ENCODE measurements around the gene DARS2.

- TF ChIP-seq POLR2A (IDR thresholded peaks at IDR 0.05) (no peak), CTCF (IDR thresholded peaks at IDR 0.05) (no peak), POLR2AphosphoS5 (IDR thresholded peaks at IDR 0.05) (no peak)
Measured at GRCh38 chr1:173900992-173901391, 76.5 kb downstream of the DARS2 start.
